ENCODE data around the gene PTGFRN. TPM values are rescaled to one million over a fixed set of nuclear protein-coding genes. Genes with fewer than 3 reads are reported as not detected.

Gene PTGFRN
- total and polyA plus RNA-seq, 2 of the 4 experiments (the other 2 are of a cell fraction), result 0.90 to 1.1 TPM

DNA sequence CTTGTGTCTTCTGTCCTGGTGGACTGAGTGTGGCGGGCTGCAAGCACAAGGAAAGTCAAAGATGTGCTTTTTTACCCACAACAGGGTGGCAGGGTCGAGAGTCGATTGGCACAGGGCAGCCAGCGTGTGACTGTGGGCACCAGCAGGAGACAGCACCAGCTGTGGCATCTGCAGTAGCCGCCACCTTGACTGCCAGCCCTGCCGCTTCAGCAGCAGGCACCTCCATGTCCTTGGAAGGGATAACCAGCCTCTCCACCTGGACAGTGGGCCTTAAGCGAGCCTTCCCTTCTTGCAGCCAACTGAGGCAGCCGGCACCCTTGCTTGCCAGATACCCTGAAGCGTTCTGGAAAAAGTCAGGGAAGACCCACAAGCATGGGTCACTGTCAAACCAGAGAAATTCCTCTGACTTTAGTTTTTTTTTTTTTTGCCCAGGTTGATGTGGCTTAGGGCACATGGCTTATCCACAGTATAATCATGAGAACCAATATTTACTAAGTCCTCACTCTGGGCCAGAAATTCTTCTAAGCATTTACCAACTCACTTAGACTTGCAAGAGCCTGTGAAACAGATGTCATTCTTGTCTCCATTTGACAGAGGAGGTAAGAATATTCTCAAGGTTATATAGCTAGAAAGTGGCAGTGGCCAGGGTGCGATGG lies 30.1 kb upstream of the PTGFRN start:
- Histone ChIP-seq H4K20me1 (ENCODE audit: insufficient read depth, low read length) (no peaks in the 10 kb centered on the region), H2BK15ac (ENCODE audit: low read depth, low read length) (peak overlapping the region; percentile 7; the same call in 1 of the 3 replicates), H3K9ac (ENCODE audit: low read depth, low read length) (no peak overlapping the region), H3K36me3 (ENCODE audit: control insufficient read depth, insufficient read depth, low read length) (no peaks in the 10 kb centered on the region), H2AFZ (replicated peaks; ENCODE audit: low read length, poor library complexity) (peak overlapping the region; percentile 87), H4K91ac (ENCODE audit: insufficient read depth, low read depth, low read length) (peak overlapping the region; percentile 87), H3K56ac (ENCODE audit: extremely low read depth, insufficient read depth, low read length) (no peak overlapping the region), H3K27ac (ENCODE audit: insufficient read depth, low read length) (no peak overlapping the region), H3K27me3 (ENCODE audit: control insufficient read depth, insufficient read depth, low read length) (no peaks in the 10 kb centered on the region), H2AK9ac (replicated peaks; ENCODE audit: low read depth, low read length, poor library complexity) (peak overlapping the region; percentile 90), H2BK5ac (ENCODE audit: low read depth, low read length, poor library complexity, severe bottlenecking) (peak overlapping the region; percentile 92), H2AK5ac (ENCODE audit: low read depth, low read length) (peak overlapping the region; percentile 35; the same call in 1 of the 2 replicates), H2BK120ac (ENCODE audit: low read depth, low read length) (peak overlapping the region; percentile 90), H3K4me3 (ENCODE audit: insufficient read depth, low read depth, low read length) (no peak overlapping the region), H4K8ac (ENCODE audit: low read depth in 2 of 2, low read length in 2 of 2) (peak overlapping the region; percentile 62 to 93; a peak in 3 of 4 replicates), H4K5ac (ENCODE audit: low read depth, low read length) (peak overlapping the region; percentile 83; the same call in 1 of the 2 replicates), H3K4me1 (ENCODE audit: control insufficient read depth, insufficient read depth, low read length) (peaks cover 8% of the 10 kb centered on the region), H3K9me3 (ENCODE audit: control insufficient read depth, insufficient read depth, low read length) (no peaks in the 10 kb centered on the region), H3K18ac (ENCODE audit: low read depth, low read length) (peak overlapping the region; percentile 85; the same call in 1 of the 2 replicates), H3K14ac (replicated peaks; ENCODE audit: low read depth, low read length) (peak overlapping the region; percentile 58; the same call in 1 of the 2 replicates), H3K23ac (ENCODE audit: low read depth, low read length) (peak overlapping the region; percentile 85; the same call in 1 of the 2 replicates), H3K4ac (ENCODE audit: low read depth, low read length) (peak overlapping the region; percentile 72), H3K79me1 (ENCODE audit: low read depth in 1 of 2, low read length in 2 of 2) (no peaks in the 10 kb centered on the region), H2BK20ac (ENCODE audit: low read depth, low read length) (peak overlapping the region; percentile 76), H3K9me1 (ENCODE audit: insufficient read depth, low read length) (no peaks in the 10 kb centered on the region), H3K4me2 (ENCODE audit: low read depth, low read length) (no peak overlapping the region)
- dilution Hi-C loops (cut with HindIII; ENCODE audit: low sequenced_read_pairs, unreplicated experiment), result no loop called here
- intact Hi-C loops (cut with micrococcal nuclease), result no loop called here
- ChIA-PET POLR2A (ENCODE audit: unreplicated experiment) (no interaction called here), CTCF (no interaction called here)
- TF ChIP-seq CEBPB (IDR thresholded peaks at IDR 0.05; ENCODE audit: low read depth, low read length), result no peak
- no peak for TF ChIP-seq RFX5 (IDR thresholded peaks at IDR 0.05; ENCODE audit: low read depth, low read length)
- TF ChIP-seq MXI1 (IDR thresholded peaks at IDR 0.05; ENCODE audit: borderline replicate concordance, low read depth, low read length), result no peak
- TF ChIP-seq RCOR1 (IDR thresholded peaks at IDR 0.05; ENCODE audit: insufficient replicate concordance, low read length), result no peak
- TF ChIP-seq, protein P1, sequence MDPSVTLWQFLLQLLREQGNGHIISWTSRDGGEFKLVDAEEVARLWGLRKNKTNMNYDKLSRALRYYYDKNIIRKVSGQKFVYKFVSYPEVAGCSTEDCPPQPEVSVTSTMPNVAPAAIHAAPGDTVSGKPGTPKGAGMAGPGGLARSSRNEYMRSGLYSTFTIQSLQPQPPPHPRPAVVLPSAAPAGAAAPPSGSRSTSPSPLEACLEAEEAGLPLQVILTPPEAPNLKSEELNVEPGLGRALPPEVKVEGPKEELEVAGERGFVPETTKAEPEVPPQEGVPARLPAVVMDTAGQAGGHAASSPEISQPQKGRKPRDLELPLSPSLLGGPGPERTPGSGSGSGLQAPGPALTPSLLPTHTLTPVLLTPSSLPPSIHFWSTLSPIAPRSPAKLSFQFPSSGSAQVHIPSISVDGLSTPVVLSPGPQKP (IDR thresholded peaks at IDR 0.05; ENCODE audit: borderline replicate concordance, low read depth, low read length), result no peak
- no peak for TF ChIP-seq SMC3 (IDR thresholded peaks at IDR 0.05; ENCODE audit: low read depth, low read length)
- TF ChIP-seq, protein P2, sequence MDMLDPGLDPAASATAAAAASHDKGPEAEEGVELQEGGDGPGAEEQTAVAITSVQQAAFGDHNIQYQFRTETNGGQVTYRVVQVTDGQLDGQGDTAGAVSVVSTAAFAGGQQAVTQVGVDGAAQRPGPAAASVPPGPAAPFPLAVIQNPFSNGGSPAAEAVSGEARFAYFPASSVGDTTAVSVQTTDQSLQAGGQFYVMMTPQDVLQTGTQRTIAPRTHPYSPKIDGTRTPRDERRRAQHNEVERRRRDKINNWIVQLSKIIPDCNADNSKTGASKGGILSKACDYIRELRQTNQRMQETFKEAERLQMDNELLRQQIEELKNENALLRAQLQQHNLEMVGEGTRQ (IDR thresholded peaks at IDR 0.05; ENCODE audit: low read depth, low read length), result no peak
- no peak for TF ChIP-seq NFE2L2 (IDR thresholded peaks at IDR 0.05; ENCODE audit: low read depth, low read length)
- TF ChIP-seq BHLHE40 (IDR thresholded peaks at IDR 0.05; ENCODE audit: low read depth, low read length), result no peak
- no peak for TF ChIP-seq FOS (IDR thresholded peaks at IDR 0.05; ENCODE audit: low read depth, low read length)
- TF ChIP-seq CHD1 (IDR thresholded peaks at IDR 0.05; ENCODE audit: low read depth, low read length), result no peak
- TF ChIP-seq MAFK (IDR thresholded peaks at IDR 0.05; ENCODE audit: low read depth, low read length), result no peak
- no peak for TF ChIP-seq MAZ (IDR thresholded peaks at IDR 0.05; ENCODE audit: borderline replicate concordance, low read depth, low read length)
- ATAC-seq (ENCODE audit: low read depth) (no peak), DNase-seq (no peak)
- 92% methylated on average over 6 of the region's 10 CpGs; no CpG with 5 or more reads in 1 of the 2 experiments for WGBS, 2 experiments (ENCODE audit: extremely low coverage in 2 of 2, insufficient read length in 1 of 2)
- in situ Hi-C loops (cut with MboI; ENCODE audit: low sequenced_read_pairs), result no loop called here
- BruUV-seq (replicated peaks), result no TSS peak
